ENCODE measurements around the gene SLC25A21.
"Not testable (repeated sequence)": the region's sequence is repeated elsewhere in the genome, so short reads cannot be mapped to it uniquely, and the experiment has no call there.

DNA sequence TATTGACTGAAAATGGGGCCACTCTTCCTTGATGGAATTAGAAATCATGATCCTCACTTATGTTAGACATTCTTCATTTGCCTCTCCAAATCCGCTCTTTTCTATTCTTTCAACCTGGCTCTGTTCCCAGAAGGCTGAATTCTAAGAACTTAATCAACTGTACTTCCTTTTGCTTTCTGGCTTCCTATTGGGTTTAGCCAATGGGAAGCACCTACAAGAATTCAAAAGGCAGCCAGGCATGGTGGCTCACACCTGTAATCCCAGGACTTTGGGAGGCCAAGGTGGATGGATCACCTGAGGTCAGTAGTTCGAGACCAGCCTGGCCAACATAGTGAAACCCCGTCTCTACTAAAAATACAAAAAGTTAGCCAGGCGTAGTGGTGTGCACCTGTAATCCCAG is 98.1 kb downstream of the SLC25A21 start:
- TF ChIP-seq, protein P1, sequence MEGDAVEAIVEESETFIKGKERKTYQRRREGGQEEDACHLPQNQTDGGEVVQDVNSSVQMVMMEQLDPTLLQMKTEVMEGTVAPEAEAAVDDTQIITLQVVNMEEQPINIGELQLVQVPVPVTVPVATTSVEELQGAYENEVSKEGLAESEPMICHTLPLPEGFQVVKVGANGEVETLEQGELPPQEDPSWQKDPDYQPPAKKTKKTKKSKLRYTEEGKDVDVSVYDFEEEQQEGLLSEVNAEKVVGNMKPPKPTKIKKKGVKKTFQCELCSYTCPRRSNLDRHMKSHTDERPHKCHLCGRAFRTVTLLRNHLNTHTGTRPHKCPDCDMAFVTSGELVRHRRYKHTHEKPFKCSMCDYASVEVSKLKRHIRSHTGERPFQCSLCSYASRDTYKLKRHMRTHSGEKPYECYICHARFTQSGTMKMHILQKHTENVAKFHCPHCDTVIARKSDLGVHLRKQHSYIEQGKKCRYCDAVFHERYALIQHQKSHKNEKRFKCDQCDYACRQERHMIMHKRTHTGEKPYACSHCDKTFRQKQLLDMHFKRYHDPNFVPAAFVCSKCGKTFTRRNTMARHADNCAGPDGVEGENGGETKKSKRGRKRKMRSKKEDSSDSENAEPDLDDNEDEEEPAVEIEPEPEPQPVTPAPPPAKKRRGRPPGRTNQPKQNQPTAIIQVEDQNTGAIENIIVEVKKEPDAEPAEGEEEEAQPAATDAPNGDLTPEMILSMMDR (IDR thresholded peaks at IDR 0.05), result not testable (repeated sequence)
- not testable (repeated sequence) for TF ChIP-seq EZH2 (IDR thresholded peaks at IDR 0.05)
